BE2C (cell line): ENCODE data around the gene KCNT2.

ENCODE experiments used
- DNase-seq: peaks from one replicate; pipeline ENCODE4 v3.0.0-alpha.2; 2020
- H3K27me3 ChIP-seq: fragments of 250-450 bp; sonication (Bioruptor Pico); 2 replicates; pipeline ENCODE4 v1.5.1; 2020; ENCODE audit warnings: mild to moderate bottlenecking
- H3K36me3 ChIP-seq: fragments of 250-450 bp; sonication (Bioruptor Pico); 2 replicates; pipeline ENCODE4 v1.5.1; 2020; ENCODE audit warnings: mild to moderate bottlenecking
- H3K4me1 ChIP-seq: fragments of 250-450 bp; sonication (Bioruptor Pico); 2 replicates; pipeline ENCODE4 v1.5.1; 2020
- H3K4me3 ChIP-seq: 2 replicates; pipeline ENCODE4 v1.5.1; 2011; ENCODE audit warnings: low read depth, low read length
- H3K9me3 ChIP-seq: fragments of 250-450 bp; sonication (Bioruptor Pico); 2 replicates; pipeline ENCODE4 v1.5.1; 2020
- TF ChIP-seq, protein P1 (sequence below): IDR thresholded peaks from 2 replicates; pipeline ENCODE4 v1.5.1; 2012; ENCODE audit warnings: mild to moderate bottlenecking, low read depth, low read length

Gene KCNT2

GRCh38 chr1:196558411-196558810, 49.8 kb downstream of the KCNT2 start:
- no peak overlapping the region for H3K4me3 ChIP-seq
- no peaks in the 10 kb centered on the region for H3K9me3 ChIP-seq

GRCh38 chr1:196557797-196558196, 50.4 kb downstream of the KCNT2 start:
- no peaks in the 10 kb centered on the region for H3K27me3 ChIP-seq
- TF ChIP-seq, protein P1, sequence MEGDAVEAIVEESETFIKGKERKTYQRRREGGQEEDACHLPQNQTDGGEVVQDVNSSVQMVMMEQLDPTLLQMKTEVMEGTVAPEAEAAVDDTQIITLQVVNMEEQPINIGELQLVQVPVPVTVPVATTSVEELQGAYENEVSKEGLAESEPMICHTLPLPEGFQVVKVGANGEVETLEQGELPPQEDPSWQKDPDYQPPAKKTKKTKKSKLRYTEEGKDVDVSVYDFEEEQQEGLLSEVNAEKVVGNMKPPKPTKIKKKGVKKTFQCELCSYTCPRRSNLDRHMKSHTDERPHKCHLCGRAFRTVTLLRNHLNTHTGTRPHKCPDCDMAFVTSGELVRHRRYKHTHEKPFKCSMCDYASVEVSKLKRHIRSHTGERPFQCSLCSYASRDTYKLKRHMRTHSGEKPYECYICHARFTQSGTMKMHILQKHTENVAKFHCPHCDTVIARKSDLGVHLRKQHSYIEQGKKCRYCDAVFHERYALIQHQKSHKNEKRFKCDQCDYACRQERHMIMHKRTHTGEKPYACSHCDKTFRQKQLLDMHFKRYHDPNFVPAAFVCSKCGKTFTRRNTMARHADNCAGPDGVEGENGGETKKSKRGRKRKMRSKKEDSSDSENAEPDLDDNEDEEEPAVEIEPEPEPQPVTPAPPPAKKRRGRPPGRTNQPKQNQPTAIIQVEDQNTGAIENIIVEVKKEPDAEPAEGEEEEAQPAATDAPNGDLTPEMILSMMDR, result no peak
- DNase-seq, result no peak
- H3K4me1 ChIP-seq, result no peaks in the 10 kb centered on the region
- H3K4me3 ChIP-seq, result no peak overlapping the region
- no peaks in the 10 kb centered on the region for H3K9me3 ChIP-seq
- no peaks in the 10 kb centered on the region for H3K36me3 ChIP-seq

More at GRCh38 chr1:196558411-196558810, 49.8 kb downstream of the KCNT2 start:
- H3K27me3 ChIP-seq, result no peaks in the 10 kb centered on the region
- H3K36me3 ChIP-seq, result no peaks in the 10 kb centered on the region
- no peaks in the 10 kb centered on the region for H3K4me1 ChIP-seq
- no peak for DNase-seq
- TF ChIP-seq, protein P1, result no peak

- no peaks in the 10 kb centered on the region for H3K9me3 ChIP-seq
- TF ChIP-seq, protein P1, result no peak
- H3K4me3 ChIP-seq, result no peak overlapping the region
- H3K4me1 ChIP-seq, result peaks cover 3% of the 10 kb centered on the region
- no peak for DNase-seq
- no peaks in the 10 kb centered on the region for H3K27me3 ChIP-seq
- no peaks in the 10 kb centered on the region for H3K36me3 ChIP-seq
Measured at GRCh38 chr1:196550731-196551130, 57.5 kb downstream of the KCNT2 start.

DNA sequence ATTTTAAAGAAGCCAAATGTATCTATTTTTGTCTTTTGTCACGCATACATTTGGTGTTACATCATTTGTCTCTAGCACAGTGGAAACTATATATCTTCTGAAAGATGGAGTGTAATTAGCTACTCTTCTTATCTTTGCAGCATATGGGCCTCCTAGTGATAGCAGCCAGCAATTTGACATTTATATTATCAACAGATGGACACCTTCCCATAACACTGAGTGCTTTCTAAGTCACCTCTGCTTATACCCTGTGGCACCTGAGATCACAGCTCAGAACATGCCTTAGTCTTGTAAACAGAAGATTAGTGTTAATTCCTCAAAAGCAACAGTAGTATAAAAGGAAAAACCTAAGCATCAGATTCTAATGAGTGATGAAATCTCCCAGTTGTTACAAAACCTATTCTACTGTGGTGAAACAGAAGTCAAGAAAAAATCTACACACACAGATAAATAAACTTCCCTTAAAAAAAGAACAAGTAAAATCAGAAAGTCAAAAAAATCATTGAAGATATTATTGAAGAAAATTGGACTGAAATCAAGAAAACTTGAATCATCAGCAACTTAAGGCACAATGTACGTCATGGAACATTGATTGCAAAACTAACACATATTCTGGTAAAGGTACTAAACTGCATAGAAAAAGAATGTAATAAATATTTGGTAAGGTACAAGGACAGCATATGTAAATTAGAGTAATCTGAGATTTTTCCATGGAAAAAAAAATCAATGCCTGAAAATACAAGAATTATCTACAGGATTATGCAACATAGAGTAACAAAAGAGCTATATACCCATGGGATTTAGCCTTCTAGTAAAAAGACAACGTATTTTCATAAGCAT, 61.7 kb downstream of the KCNT2 start:
- peaks cover 3% of the 10 kb centered on the region; the same call in 1 of the 2 replicates for H3K9me3 ChIP-seq
- H3K4me3 ChIP-seq, result no peak overlapping the region
- peaks cover 16% of the 10 kb centered on the region for H3K4me1 ChIP-seq
- H3K36me3 ChIP-seq, result no peaks in the 10 kb centered on the region
- no peaks in the 10 kb centered on the region for H3K27me3 ChIP-seq
- TF ChIP-seq, protein P1, result no peak
- no peak for DNase-seq

- peaks cover 3% of the 10 kb centered on the region; the same call in 1 of the 2 replicates for H3K9me3 ChIP-seq
- peaks cover 16% of the 10 kb centered on the region for H3K4me1 ChIP-seq
- no peak for DNase-seq
- TF ChIP-seq, protein P1, result no peak
- no peaks in the 10 kb centered on the region for H3K27me3 ChIP-seq
- H3K36me3 ChIP-seq, result no peaks in the 10 kb centered on the region
- H3K4me3 ChIP-seq, result no peak overlapping the region
Measured at GRCh38 chr1:196545222-196545621, 63.0 kb downstream of the KCNT2 start.

GRCh38 chr1:196544617-196545016, 63.6 kb downstream of the KCNT2 start:
- TF ChIP-seq, protein P1, result no peak

More at GRCh38 chr1:196544617-196545016, 63.6 kb downstream of the KCNT2 start:
- Histone ChIP-seq H3K27me3 (no peaks in the 10 kb centered on the region), H3K4me3 (no peak overlapping the region), H3K4me1 (peaks cover 16% of the 10 kb centered on the region), H3K36me3 (no peaks in the 10 kb centered on the region), H3K9me3 (peaks cover 3% of the 10 kb centered on the region; the same call in 1 of the 2 replicates)
- no peak for DNase-seq
